GM10266 (cell line): ENCODE measurements around the gene SLC18A2.
"Not testable (repeated sequence)": the region's sequence is repeated elsewhere in the genome, so short reads cannot be mapped to it uniquely, and the experiment has no call there.

ENCODE experiments used
- DNase-seq: peaks from one replicate; pipeline ENCODE4 v3.0.0; 2012; ENCODE audit errors: extremely low spot score
- TF ChIP-seq, protein P1 (sequence below): IDR thresholded peaks from 2 replicates; pipeline ENCODE4 v1.5.1; 2012; ENCODE audit warnings: mild to moderate bottlenecking, low read depth; ENCODE audit not compliant: control insufficient read depth, insufficient read depth; ENCODE audit errors: missing control alignments

Gene SLC18A2

DNA sequence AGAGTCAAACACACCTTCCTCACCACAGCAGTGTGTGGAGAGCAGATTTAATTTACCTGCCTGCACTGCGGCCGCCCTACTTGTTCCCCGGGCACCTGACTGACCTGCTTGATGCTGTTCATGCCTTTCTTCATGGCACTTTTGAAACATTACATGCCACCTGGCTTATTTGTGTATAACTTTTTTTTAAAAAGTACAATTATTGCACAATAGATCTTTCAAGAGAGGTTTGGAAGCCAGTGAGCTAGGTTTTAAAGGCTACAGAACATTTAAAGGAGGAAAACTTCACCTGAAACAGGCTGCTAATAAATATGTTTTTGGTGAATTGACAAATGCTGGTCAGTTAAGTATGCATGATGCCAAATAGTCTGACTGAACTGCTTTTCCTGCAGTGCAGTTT, 33.1 kb downstream of the SLC18A2 start:
- TF ChIP-seq, protein P1, sequence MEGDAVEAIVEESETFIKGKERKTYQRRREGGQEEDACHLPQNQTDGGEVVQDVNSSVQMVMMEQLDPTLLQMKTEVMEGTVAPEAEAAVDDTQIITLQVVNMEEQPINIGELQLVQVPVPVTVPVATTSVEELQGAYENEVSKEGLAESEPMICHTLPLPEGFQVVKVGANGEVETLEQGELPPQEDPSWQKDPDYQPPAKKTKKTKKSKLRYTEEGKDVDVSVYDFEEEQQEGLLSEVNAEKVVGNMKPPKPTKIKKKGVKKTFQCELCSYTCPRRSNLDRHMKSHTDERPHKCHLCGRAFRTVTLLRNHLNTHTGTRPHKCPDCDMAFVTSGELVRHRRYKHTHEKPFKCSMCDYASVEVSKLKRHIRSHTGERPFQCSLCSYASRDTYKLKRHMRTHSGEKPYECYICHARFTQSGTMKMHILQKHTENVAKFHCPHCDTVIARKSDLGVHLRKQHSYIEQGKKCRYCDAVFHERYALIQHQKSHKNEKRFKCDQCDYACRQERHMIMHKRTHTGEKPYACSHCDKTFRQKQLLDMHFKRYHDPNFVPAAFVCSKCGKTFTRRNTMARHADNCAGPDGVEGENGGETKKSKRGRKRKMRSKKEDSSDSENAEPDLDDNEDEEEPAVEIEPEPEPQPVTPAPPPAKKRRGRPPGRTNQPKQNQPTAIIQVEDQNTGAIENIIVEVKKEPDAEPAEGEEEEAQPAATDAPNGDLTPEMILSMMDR: no peak

DNA sequence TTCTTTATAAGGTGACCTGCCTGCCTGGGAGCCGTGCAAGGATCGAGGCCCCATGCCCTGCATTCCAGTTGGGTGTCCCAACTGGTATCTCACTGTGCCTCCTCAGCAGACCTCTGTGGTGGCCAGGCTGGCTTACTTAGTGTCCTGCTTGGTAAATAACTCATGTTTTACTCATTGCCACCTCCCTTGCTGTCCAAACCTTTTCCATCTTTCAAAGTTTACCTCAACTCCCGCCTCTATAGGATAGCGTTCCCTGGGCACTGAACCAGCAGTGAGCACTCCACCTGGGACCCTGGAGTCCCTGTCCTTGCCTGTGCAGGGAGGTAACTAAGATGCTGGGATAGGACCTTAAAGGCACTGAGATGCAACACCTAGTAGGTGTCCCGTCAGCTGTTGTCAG, 33.6 kb downstream of the SLC18A2 start:
- no peak for DNase-seq
- TF ChIP-seq, protein P1: no peak

More for the DNA sequence above, 33.1 kb downstream of the SLC18A2 start:
- DNase-seq: no peak

DNA sequence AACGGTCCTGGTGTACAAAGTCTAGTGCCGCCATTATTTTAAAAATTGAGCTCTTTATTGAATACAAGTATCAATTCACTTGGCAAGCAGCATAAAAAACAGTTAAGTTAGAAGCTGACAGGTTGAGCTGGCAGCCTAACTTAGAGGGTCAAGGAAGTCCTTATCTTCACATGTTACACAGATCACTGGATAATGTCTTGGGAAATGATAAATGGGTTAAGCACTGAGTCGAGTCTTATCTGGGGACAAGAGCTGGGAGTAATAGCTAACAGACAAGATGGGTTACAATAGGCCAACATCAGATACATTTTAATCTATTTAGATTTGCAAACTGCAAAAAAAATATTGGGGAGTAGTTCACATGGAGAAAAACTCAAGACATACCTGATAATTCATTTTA, 34.2 kb downstream of the SLC18A2 start:
- TF ChIP-seq, protein P1: no peak

DNA sequence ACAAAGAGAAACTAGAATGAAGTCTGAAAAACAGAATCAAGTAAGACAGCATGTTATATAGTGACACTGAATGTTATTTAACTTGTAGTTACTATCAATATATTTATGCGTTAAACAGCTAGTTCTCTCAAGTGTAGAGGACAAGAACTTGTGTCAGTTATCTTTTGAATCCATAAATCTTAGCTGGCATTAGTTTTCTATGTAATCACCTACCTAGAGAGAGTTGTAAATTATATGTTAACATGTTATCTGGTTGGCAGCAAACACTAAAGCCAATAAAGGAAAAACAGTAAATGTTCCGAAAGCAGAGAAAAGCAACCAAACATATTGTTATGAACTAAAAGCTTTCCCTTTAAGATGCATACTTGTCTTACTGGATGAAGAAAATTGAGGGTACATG, 36.8 kb downstream of the SLC18A2 start:
- TF ChIP-seq, protein P1: no peak
- no peak for DNase-seq

More for the DNA sequence above, 34.2 kb downstream of the SLC18A2 start:
- DNase-seq: no peak

DNA sequence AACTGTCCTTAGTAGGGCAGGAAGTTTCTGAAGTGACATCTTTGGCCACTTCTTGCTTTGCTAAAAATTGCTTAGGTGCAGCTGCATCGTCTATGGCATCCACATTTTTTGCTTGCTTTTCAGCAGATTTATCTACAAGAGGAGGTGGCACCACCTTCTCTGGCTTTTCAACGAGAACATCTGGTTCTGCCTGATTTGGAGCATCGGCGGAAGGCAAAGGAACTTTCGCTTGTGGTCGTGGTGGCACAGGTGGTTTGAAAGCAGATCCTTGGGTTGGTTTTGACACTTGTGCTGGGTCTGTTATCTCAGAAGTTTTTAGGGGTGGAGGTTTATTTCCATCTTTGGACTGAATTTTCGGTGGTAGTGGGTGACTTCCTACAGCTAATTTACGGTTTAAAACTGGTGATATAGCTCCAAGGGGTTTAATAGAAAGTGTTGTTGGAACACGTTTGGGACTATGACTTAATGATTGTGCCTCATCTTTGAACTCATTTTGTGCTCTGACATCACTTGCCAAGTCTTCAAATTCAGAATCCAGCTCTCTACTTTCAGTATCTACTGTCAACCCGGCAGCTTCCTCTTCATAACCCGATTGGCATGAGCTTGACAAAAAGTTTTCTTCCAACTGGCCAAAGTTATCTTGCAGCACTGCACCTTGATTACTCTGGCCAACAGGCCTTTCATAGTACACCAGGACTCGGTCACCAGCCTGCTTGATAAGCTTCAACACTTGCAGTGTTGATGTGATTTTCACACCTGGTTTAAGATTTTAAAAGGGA, 44.0 kb downstream of the SLC18A2 start:
- no peak for DNase-seq
- TF ChIP-seq, protein P1: no peak

DNA sequence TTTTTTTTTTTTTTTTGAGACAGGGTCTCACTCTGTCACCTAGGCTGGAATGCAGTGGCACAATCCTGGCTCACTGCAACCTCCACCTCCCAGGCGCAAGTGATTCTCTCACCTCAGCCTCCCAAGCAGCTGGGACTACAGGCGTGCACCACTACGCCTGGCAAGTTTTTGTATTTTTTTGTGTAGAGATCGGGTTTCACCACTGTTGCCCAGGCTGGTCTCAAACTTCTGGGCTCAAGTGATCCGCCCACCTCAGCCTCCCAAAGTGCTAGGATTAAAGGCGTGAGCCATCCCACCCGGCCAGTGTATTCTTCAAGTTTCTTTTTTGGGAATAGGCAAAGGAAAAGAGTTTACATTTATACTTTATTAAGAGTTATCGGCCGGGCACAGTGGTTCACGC, 50.0 kb downstream of the SLC18A2 start:
- DNase-seq: not testable (repeated sequence)

DNA sequence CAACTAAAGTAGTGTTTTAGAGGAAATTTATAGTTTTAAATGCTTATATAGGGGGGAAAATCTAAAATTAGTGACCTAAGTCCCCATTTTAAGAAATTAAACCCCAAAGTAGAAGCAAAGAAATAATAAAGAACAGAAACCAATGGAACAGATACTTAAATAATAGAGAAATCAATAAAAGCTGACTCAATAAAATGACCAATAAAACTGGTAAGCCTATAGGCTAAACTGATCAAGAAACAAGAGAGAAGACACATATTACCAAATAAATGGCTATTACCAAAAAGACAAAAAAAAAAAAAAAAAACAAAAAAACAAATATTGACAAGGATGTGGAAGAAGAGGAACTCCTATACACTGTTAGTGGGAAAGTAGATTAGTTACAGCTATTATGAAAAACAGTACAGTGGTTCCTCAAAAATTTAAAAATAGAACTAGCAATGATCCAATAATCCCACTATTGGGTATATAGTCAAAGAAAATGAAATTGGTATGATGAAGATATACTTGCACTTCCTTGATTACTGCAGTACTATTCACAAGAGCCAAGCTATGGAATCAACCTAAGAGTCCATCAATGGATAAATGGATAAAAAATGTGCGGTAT, 53.2 kb downstream of the SLC18A2 start:
- TF ChIP-seq, protein P1: no peak
- no peak for DNase-seq
